C4-2B (cell line): Measurements from ENCODE around the gene SLFN12L.

Experiments used
- ZFX ChIP-seq: fragments of 450-650 bp; IDR thresholded peaks from 2 replicates; pipeline ENCODE4 v1.6.1; 2017
- TF ChIP-seq, protein P1 (sequence below): fragments of 450-650 bp; conservative IDR thresholded peaks from 2 replicates; pipeline ENCODE4 v1.5.1; 2017; ENCODE audit warnings: mild to moderate bottlenecking

DNA sequence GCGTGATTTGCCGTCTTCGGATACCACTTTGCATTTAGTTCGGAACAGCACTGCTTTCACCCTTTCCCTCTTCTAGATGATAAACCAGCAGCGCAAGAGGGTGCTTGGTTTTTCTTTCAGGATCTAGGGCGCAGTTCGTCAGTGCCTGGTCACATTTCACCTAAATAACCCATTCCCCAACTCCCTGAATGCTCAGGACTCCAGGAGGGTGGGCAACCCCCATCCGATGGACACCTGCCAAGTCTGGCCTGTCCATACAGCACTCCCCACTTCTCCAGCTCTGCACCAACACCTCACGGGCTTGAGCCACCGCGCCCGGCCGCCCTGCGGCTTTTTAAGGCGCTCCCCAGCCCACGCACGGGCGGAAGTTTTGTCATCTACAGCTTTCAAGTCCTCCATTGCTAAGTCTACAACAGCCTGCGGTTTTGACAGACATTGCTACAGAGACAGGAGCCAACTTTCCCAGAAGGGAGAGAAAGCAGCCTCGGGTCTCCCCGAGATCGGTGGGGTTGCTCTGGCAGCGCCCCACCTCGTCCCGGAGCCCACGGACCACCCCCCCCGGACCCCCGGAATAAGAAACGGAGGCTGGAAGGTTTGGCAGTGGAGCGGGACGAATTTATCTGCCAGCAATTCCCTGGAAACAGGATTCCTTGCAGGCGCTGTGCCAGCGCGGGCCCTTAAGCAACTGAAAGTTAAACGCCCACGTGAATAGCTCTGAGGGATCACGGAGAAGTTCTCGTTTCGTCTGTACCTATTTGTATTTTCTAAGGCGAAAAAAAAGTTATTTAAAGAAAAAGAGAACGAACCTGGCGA is 50.4 kb downstream of the SLFN12L start:
- TF ChIP-seq, protein P1, sequence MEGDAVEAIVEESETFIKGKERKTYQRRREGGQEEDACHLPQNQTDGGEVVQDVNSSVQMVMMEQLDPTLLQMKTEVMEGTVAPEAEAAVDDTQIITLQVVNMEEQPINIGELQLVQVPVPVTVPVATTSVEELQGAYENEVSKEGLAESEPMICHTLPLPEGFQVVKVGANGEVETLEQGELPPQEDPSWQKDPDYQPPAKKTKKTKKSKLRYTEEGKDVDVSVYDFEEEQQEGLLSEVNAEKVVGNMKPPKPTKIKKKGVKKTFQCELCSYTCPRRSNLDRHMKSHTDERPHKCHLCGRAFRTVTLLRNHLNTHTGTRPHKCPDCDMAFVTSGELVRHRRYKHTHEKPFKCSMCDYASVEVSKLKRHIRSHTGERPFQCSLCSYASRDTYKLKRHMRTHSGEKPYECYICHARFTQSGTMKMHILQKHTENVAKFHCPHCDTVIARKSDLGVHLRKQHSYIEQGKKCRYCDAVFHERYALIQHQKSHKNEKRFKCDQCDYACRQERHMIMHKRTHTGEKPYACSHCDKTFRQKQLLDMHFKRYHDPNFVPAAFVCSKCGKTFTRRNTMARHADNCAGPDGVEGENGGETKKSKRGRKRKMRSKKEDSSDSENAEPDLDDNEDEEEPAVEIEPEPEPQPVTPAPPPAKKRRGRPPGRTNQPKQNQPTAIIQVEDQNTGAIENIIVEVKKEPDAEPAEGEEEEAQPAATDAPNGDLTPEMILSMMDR = no peak
- no peak for TF ChIP-seq ZFX
